Mucosa of stomach (tissue), 1 donor: ENCODE results near the gene AP3S2.
"Not testable (repeated sequence)": the region's sequence is repeated elsewhere in the genome, so short reads cannot be mapped to it uniquely, and the experiment has no call there.

Source experiments
- H3K27me3 ChIP-seq: one replicate; pipeline ENCODE4 v1.7.0; 2013; ENCODE audit warnings: mild to moderate bottlenecking, low read length; ENCODE audit not compliant: control insufficient read depth, insufficient read depth
- H3K36me3 ChIP-seq: one replicate; pipeline ENCODE4 v1.7.0; 2013; ENCODE audit warnings: low read length; ENCODE audit not compliant: control insufficient read depth, insufficient read depth
- H3K4me1 ChIP-seq: one replicate; pipeline ENCODE4 v1.7.0; 2013; ENCODE audit warnings: mild to moderate bottlenecking, low read length; ENCODE audit not compliant: control insufficient read depth, insufficient read depth
- H3K4me3 ChIP-seq: one replicate; pipeline ENCODE4 v1.7.0; 2013; ENCODE audit warnings: low read length
- H3K9ac ChIP-seq: one replicate; pipeline ENCODE4 v1.7.0; 2013; ENCODE audit warnings: mild to moderate bottlenecking, low read length, moderate library complexity
- H3K9me3 ChIP-seq: one replicate; pipeline ENCODE4 v1.7.0; 2013; ENCODE audit warnings: mild to moderate bottlenecking, low read length, moderate library complexity; ENCODE audit not compliant: control insufficient read depth
- donor health status: Pancreatic carcinoma.

The AP3S2 gene

DNA sequence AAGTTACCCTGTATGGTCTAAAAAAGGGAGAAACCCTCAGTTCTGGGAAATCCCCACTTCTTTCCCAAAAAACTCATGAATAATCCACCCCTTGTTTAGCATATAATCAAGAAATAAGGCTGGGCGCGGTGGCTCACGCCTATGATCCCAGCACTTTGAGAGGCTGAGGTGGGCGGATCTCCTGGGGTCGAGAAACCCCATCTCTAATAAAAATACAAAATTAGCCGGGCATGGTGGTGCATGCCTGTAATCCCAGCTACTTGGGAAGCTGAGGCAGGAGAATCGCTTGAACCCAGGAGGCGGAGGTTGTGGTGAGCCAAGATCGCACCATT lies 111.2 kb downstream of the AP3S2 start:
- peaks cover 28% of the 10 kb centered on the region for H3K4me1 ChIP-seq
- H3K9me3 ChIP-seq, H3K4me3 ChIP-seq, H3K9ac ChIP-seq, H3K36me3 ChIP-seq, H3K27me3 ChIP-seq: not testable (repeated sequence)

DNA sequence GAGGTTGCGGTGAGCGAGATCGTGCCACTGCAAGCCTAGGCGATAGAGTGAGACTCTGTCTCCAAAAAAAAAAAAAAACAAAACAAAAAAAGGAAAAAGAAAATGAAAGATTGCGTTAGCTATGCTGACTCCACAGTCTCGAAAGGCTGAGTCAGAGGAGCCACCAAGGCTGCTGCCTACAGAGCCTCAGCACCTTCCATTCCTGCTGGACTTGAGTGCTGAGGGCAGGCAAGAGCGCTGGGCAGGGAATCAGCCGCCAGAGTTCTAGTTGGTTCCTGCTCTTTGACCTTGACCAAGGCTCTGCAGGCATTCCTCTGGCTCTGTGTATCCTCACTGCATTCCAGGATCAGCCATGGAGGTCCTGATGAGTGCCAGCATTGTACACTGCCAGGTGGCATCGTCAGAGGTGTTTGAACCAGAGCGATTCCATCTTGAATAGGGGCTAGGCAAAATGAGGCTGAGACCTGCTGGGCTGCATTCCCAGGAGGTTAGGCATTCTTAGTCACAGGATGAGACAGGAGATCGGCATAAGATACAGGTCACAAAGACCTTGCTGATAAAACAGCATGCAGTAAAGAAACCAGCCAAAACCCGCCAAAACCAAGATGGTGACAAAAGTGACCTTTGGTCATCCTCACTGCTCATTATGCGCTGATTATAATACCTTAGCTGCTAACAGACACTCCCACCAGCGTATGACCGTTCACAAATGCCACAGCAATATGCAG lies 111.7 kb downstream of the AP3S2 start:
- no peak overlapping the region for H3K9ac ChIP-seq
- H3K36me3 ChIP-seq: no peaks in the 10 kb centered on the region
- H3K9me3 ChIP-seq: no peaks in the 10 kb centered on the region
- H3K4me3 ChIP-seq: no peak overlapping the region
- H3K27me3 ChIP-seq: peaks cover under 1% of the 10 kb centered on the region
- peaks cover 28% of the 10 kb centered on the region for H3K4me1 ChIP-seq

DNA sequence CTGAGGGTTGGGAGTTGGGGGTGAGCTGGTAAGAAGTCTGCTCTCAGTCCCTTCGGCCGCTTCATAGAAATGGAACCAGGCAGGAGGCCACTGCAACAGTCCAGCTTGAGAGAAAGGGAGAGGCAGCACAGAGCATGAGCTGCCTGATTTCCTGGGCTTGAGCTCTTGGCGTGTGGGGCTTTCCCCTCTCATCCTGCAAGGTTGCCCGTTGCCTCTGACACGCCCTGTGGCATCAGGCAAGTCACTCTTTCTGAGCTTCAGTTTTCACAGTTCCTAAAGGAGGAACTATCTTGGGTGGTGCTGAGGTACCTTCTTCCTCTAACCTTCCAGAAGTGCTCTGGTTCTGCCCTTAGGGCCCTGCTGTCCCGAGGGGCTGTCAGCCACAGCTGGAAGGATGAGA lies 112.7 kb downstream of the AP3S2 start:
- Histone ChIP-seq H3K9ac (no peak overlapping the region), H3K4me1 (peaks cover 32% of the 10 kb centered on the region), H3K9me3 (no peaks in the 10 kb centered on the region), H3K27me3 (peaks cover 5% of the 10 kb centered on the region), H3K36me3 (no peaks in the 10 kb centered on the region), H3K4me3 (no peak overlapping the region)

DNA sequence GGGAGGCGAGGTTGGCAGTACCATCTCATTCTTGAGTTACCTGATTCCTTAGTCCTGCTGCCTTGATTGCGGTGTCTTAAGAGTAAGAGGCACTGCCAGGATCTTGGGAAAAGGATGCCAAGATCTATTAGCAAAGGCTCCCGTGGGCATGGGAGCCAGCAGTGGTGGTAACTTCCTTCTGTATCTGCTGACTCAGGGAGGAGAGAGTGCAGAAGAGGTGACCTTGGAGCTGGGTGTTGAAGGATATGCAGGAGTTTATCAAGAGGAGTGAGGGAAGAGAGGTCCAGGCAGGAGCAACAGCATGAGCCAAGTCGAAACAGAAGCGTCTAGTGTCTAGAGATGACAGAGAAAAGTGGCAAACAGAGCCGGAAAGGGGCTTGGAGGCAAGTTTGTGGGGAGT lies 113.2 kb downstream of the AP3S2 start:
- peaks cover 33% of the 10 kb centered on the region for H3K4me1 ChIP-seq

More for the DNA sequence above, 113.2 kb downstream of the AP3S2 start:
- Histone ChIP-seq H3K9ac (no peak overlapping the region), H3K4me3 (no peak overlapping the region), H3K9me3 (no peaks in the 10 kb centered on the region), H3K36me3 (no peaks in the 10 kb centered on the region), H3K27me3 (peaks cover 7% of the 10 kb centered on the region)
